ENCODE data around the gene FTO.

- TF ChIP-seq CTCF (IDR thresholded peaks at IDR 0.05; ENCODE audit: poor library complexity, severe bottlenecking): no peak
- TF ChIP-seq EZH2 (IDR thresholded peaks at IDR 0.05; ENCODE audit: borderline replicate concordance, insufficient read depth, low read length, poor library complexity, severe bottlenecking): no peak
- TF ChIP-seq EP300 (conservative IDR thresholded peaks at IDR 0.05; ENCODE audit: poor library complexity, severe bottlenecking): no peak
- TF ChIP-seq POLR2AphosphoS5 (IDR thresholded peaks at IDR 0.05): no peak
- TF ChIP-seq REST (IDR thresholded peaks at IDR 0.05; ENCODE audit: borderline replicate concordance): no peak
- no peak for TF ChIP-seq TAF1 (IDR thresholded peaks at IDR 0.05; ENCODE audit: low read depth)
- TF ChIP-seq SMC3 (conservative IDR thresholded peaks at IDR 0.05; ENCODE audit: poor library complexity): no peak
These were observed 369.4 kb downstream of the FTO start for GRCh38 chr16:54073356-54073755.

Measured in neural cell (in vitro differentiated cells).